ENCODE results near the gene TTC21A.
"Not testable (repeated sequence)": the region's sequence is repeated elsewhere in the genome, so short reads cannot be mapped to it uniquely, and the experiment has no call there.

Gene TTC21A

GRCh38 chr3:39149059-39149455 lies 41.6 kb downstream of the TTC21A start:
- DNase-seq (ENCODE audit: low read depth in 1 of 2, low spot score in 1 of 2), result no peak

- no peak for DNase-seq (ENCODE audit: low read depth in 1 of 2, low spot score in 1 of 2)
These were observed 42.1 kb downstream of the TTC21A start for GRCh38 chr3:39149498-39150147.

GRCh38 chr3:39150148-39150802 lies 42.8 kb downstream of the TTC21A start:
- DNase-seq (ENCODE audit: low read depth in 1 of 2, low spot score in 1 of 2), result no peak

- DNase-seq (ENCODE audit: low read depth in 1 of 2, low spot score in 1 of 2), result peak in 1 of 2 donors; percentile 62
These were observed 43.5 kb downstream of the TTC21A start for GRCh38 chr3:39150803-39151631.

- no peak for DNase-seq (ENCODE audit: low read depth in 1 of 2, low spot score in 1 of 2)
These were observed 46.4 kb downstream of the TTC21A start for GRCh38 chr3:39153977-39154279.

GRCh38 chr3:39154280-39155021 lies 47.0 kb downstream of the TTC21A start:
- no peak for DNase-seq (ENCODE audit: low read depth in 1 of 2, low spot score in 1 of 2)

GRCh38 chr3:39156421-39156820 lies 48.9 kb downstream of the TTC21A start:
- DNase-seq (ENCODE audit: low read depth in 1 of 2, low spot score in 1 of 2), result no peak

- DNase-seq (ENCODE audit: low read depth in 1 of 2, low spot score in 1 of 2), result no peak
These were observed 49.9 kb downstream of the TTC21A start for GRCh38 chr3:39157359-39157758.

- DNase-seq (ENCODE audit: low read depth in 1 of 2, low spot score in 1 of 2), result no peak
These were observed 50.8 kb downstream of the TTC21A start for GRCh38 chr3:39158148-39158715.

GRCh38 chr3:39164414-39164813 lies 56.9 kb downstream of the TTC21A start:
- DNase-seq (ENCODE audit: low read depth in 1 of 2, low spot score in 1 of 2), result no peak

- DNase-seq (ENCODE audit: low read depth in 1 of 2, low spot score in 1 of 2), result no peak
These were observed 58.0 kb downstream of the TTC21A start for GRCh38 chr3:39165518-39165917.

- no peak for DNase-seq (ENCODE audit: low read depth in 1 of 2, low spot score in 1 of 2)
These were observed 58.7 kb downstream of the TTC21A start for GRCh38 chr3:39166134-39166710.

GRCh38 chr3:39166932-39167532 lies 59.6 kb downstream of the TTC21A start:
- no peak for DNase-seq (ENCODE audit: low read depth in 1 of 2, low spot score in 1 of 2)

GRCh38 chr3:39168156-39168780 lies 60.8 kb downstream of the TTC21A start:
- DNase-seq (ENCODE audit: low read depth in 1 of 2, low spot score in 1 of 2), result no peak

GRCh38 chr3:39169712-39170111 lies 62.2 kb downstream of the TTC21A start:
- no peak for DNase-seq (ENCODE audit: low read depth in 1 of 2, low spot score in 1 of 2)

- no peak for DNase-seq (ENCODE audit: low read depth in 1 of 2, low spot score in 1 of 2)
These were observed 63.0 kb downstream of the TTC21A start for GRCh38 chr3:39170461-39170860.

GRCh38 chr3:39170877-39171276 lies 63.4 kb downstream of the TTC21A start:
- DNase-seq (ENCODE audit: low read depth in 1 of 2, low spot score in 1 of 2), result not testable (repeated sequence)

GRCh38 chr3:39171860-39172259 lies 64.4 kb downstream of the TTC21A start:
- DNase-seq (ENCODE audit: low read depth in 1 of 2, low spot score in 1 of 2), result no peak

- DNase-seq (ENCODE audit: low read depth in 1 of 2, low spot score in 1 of 2), result no peak
These were observed 66.0 kb downstream of the TTC21A start for GRCh38 chr3:39173318-39174125.

All from activated CD4-positive, alpha-beta T cell treated with anti-CD3 and anti-CD28 coated beads, Interleukin-2, amount 50 U/mL, for 24 hours (primary cell).